ENCODE measurements around the gene IL23R.

The IL23R gene

GRCh38 chr1:67226688-67227087 lies 60.4 kb downstream of the IL23R start:
- Histone ChIP-seq H3K27ac (ENCODE audit: low read depth, low read length, poor library complexity, severe bottlenecking) (no peak overlapping the region), H3K4me2 (ENCODE audit: low read length) (no peak overlapping the region), H3K9ac (ENCODE audit: low read length) (no peak overlapping the region), H3K79me2 (ENCODE audit: insufficient read depth, low read length) (no peaks in the 10 kb centered on the region), H3K9me3 (ENCODE audit: low read length) (no peaks in the 10 kb centered on the region), H2AFZ (ENCODE audit: low read length) (no peak overlapping the region), H3K9me2 (ENCODE audit: low read depth, low read length) (no peaks in the 10 kb centered on the region), H3K27me3 (ENCODE audit: insufficient read depth, low read length) (no peaks in the 10 kb centered on the region), H4K20me1 (ENCODE audit: insufficient read depth, low read length) (no peaks in the 10 kb centered on the region), H3F3A (ENCODE audit: insufficient read depth, low read length) (no peaks in the 10 kb centered on the region), H3K36me3 (ENCODE audit: insufficient read depth, low read length) (no peaks in the 10 kb centered on the region), H3K4me3 (ENCODE audit: low read depth, low read length, poor library complexity, severe bottlenecking) (no peak overlapping the region), H3K4me1 (ENCODE audit: insufficient read depth, low read length, severe bottlenecking) (no peaks in the 10 kb centered on the region)
- TF ChIP-seq EZH2 (IDR thresholded peaks at IDR 0.05; ENCODE audit: borderline replicate concordance, low read length) (no peak), CTCF (IDR thresholded peaks at IDR 0.05; ENCODE audit: low read length) (no peak)

- H3K27me3 ChIP-seq (ENCODE audit: insufficient read depth, low read length) = no peaks in the 10 kb centered on the region
- H3K9ac ChIP-seq (ENCODE audit: low read length) = no peak overlapping the region
- H3K4me3 ChIP-seq (ENCODE audit: low read depth, low read length, poor library complexity, severe bottlenecking) = no peak overlapping the region
- H3K36me3 ChIP-seq (ENCODE audit: insufficient read depth, low read length) = no peaks in the 10 kb centered on the region
- no peak overlapping the region for H3K27ac ChIP-seq (ENCODE audit: low read depth, low read length, poor library complexity, severe bottlenecking)
- no peak overlapping the region for H2AFZ ChIP-seq (ENCODE audit: low read length)
- H3F3A ChIP-seq (ENCODE audit: insufficient read depth, low read length) = no peaks in the 10 kb centered on the region
- no peaks in the 10 kb centered on the region for H3K9me2 ChIP-seq (ENCODE audit: low read depth, low read length)
- H3K4me2 ChIP-seq (ENCODE audit: low read length) = no peak overlapping the region
- TF ChIP-seq CTCF (IDR thresholded peaks at IDR 0.05; ENCODE audit: low read length) = no peak
- no peak for TF ChIP-seq EZH2 (IDR thresholded peaks at IDR 0.05; ENCODE audit: borderline replicate concordance, low read length)
- H3K9me3 ChIP-seq (ENCODE audit: low read length) = no peaks in the 10 kb centered on the region
- no peaks in the 10 kb centered on the region for H3K4me1 ChIP-seq (ENCODE audit: insufficient read depth, low read length, severe bottlenecking)
- no peaks in the 10 kb centered on the region for H4K20me1 ChIP-seq (ENCODE audit: insufficient read depth, low read length)
- H3K79me2 ChIP-seq (ENCODE audit: insufficient read depth, low read length) = no peaks in the 10 kb centered on the region
Measured at GRCh38 chr1:67227196-67227595, 60.9 kb downstream of the IL23R start.

GRCh38 chr1:67228791-67229190 lies 62.5 kb downstream of the IL23R start:
- Histone ChIP-seq H3K9me3 (ENCODE audit: low read length) (no peaks in the 10 kb centered on the region), H2AFZ (ENCODE audit: low read length) (no peak overlapping the region), H3K9ac (ENCODE audit: low read length) (no peak overlapping the region), H4K20me1 (ENCODE audit: insufficient read depth, low read length) (no peaks in the 10 kb centered on the region), H3K27ac (ENCODE audit: low read depth, low read length, poor library complexity, severe bottlenecking) (no peak overlapping the region), H3K79me2 (ENCODE audit: insufficient read depth, low read length) (no peaks in the 10 kb centered on the region), H3F3A (ENCODE audit: insufficient read depth, low read length) (no peaks in the 10 kb centered on the region), H3K4me1 (ENCODE audit: insufficient read depth, low read length, severe bottlenecking) (no peaks in the 10 kb centered on the region), H3K9me2 (ENCODE audit: low read depth, low read length) (no peaks in the 10 kb centered on the region), H3K4me2 (ENCODE audit: low read length) (no peak overlapping the region), H3K36me3 (ENCODE audit: insufficient read depth, low read length) (no peaks in the 10 kb centered on the region), H3K4me3 (ENCODE audit: low read depth, low read length, poor library complexity, severe bottlenecking) (no peak overlapping the region), H3K27me3 (ENCODE audit: insufficient read depth, low read length) (no peaks in the 10 kb centered on the region)
- TF ChIP-seq CTCF (IDR thresholded peaks at IDR 0.05; ENCODE audit: low read length) = no peak
- TF ChIP-seq EZH2 (IDR thresholded peaks at IDR 0.05; ENCODE audit: borderline replicate concordance, low read length) = no peak
